Stimulated activated memory B cell treated with anti-CD40 and anti-IgM and Interleukin-4, amounts not matched to agents 10 μg/mL and 1 μg/mL and 100 μg/mL, for 72 hours (primary cell): ENCODE data around the gene DUSP11.

Source experiments
- ATAC-seq: fragments of 150-1000 bp; cut with Tn5 transposase; 2 replicates; pipeline ENCODE4 v1.10.0; 2021
- H3K27ac Mint-ChIP-seq: one replicate; pipeline ENCODE4 v1.8.0; 2022; ENCODE audit warnings: mild to moderate bottlenecking, mixed read lengths
- H3K27me3 Mint-ChIP-seq: one replicate; pipeline ENCODE4 v1.8.0; 2022; ENCODE audit warnings: mixed read lengths
- H3K36me3 Mint-ChIP-seq: one replicate; pipeline ENCODE4 v1.8.0; 2022; ENCODE audit warnings: mixed read lengths
- H3K4me1 Mint-ChIP-seq: one replicate; pipeline ENCODE4 v1.8.0; 2022; ENCODE audit warnings: mixed read lengths
- H3K4me3 Mint-ChIP-seq: one replicate; pipeline ENCODE4 v1.8.0; 2022; ENCODE audit warnings: mild to moderate bottlenecking, moderate library complexity, mixed read lengths
- H3K9me3 Mint-ChIP-seq: one replicate; pipeline ENCODE4 v1.8.0; 2022; ENCODE audit warnings: mixed read lengths

The DUSP11 gene

GRCh38 chr2:73779467-73780236 is at the start of gene DUSP11:
TSS of gene DUSP11 (minus strand) at chr2:73780103. CDS start at chr2:73779974, 129 bp downstream.
- H3K27ac Mint-ChIP-seq, result peak within 1 kb of the TSS; percentile 87
- peaks cover 18% of the 10 kb centered on the region for H3K4me1 Mint-ChIP-seq
- H3K27me3 Mint-ChIP-seq, result no peaks in the 10 kb centered on the region
- peak within 1 kb of the TSS; percentile 92 for H3K4me3 Mint-ChIP-seq
- no peaks in the 10 kb centered on the region for H3K9me3 Mint-ChIP-seq
- peaks cover 4% of the 10 kb centered on the region for H3K36me3 Mint-ChIP-seq
- ATAC-seq, result peak; percentile 100

GRCh38 chr2:73828818-73829570 is 49.1 kb upstream of the DUSP11 start, which contains the start of gene STAMBP:
TSS of gene STAMBP (plus strand) at chr2:73828961. CDS start at chr2:73830857, 1,896 bp downstream.
- peak; percentile 98 for ATAC-seq
- Mint-ChIP-seq H3K4me1 (peaks cover 44% of the 10 kb centered on the region), H3K27ac (peak within 1 kb of the TSS; percentile 89), H3K27me3 (no peaks in the 10 kb centered on the region), H3K9me3 (no peaks in the 10 kb centered on the region), H3K36me3 (peaks cover 16% of the 10 kb centered on the region), H3K4me3 (peak within 1 kb of the TSS; percentile 99)

- Mint-ChIP-seq H3K36me3 (peaks cover 16% of the 10 kb centered on the region), H3K27me3 (no peaks in the 10 kb centered on the region), H3K9me3 (no peaks in the 10 kb centered on the region), H3K4me3 (peak overlapping the region; percentile 99), H3K4me1 (peaks cover 46% of the 10 kb centered on the region), H3K27ac (peak overlapping the region; percentile 89)
- ATAC-seq, result no peak
Observed at GRCh38 chr2:73828389-73828817, 48.5 kb upstream of the DUSP11 start.

- H3K36me3 Mint-ChIP-seq, result peaks cover 13% of the 10 kb centered on the region
- peak overlapping the region; percentile 89 for H3K27ac Mint-ChIP-seq
- no peak for ATAC-seq
- H3K27me3 Mint-ChIP-seq, result no peaks in the 10 kb centered on the region
- peaks cover 50% of the 10 kb centered on the region for H3K4me1 Mint-ChIP-seq
- H3K9me3 Mint-ChIP-seq, result no peaks in the 10 kb centered on the region
- peak overlapping the region; percentile 99 for H3K4me3 Mint-ChIP-seq
Observed at GRCh38 chr2:73827660-73828388, 47.9 kb upstream of the DUSP11 start.

GRCh38 chr2:73827018-73827417 is 47.1 kb upstream of the DUSP11 start:
- Mint-ChIP-seq H3K4me1 (peaks cover 52% of the 10 kb centered on the region), H3K9me3 (no peaks in the 10 kb centered on the region), H3K36me3 (peaks cover 5% of the 10 kb centered on the region), H3K27ac (peak overlapping the region; percentile 89), H3K4me3 (peak overlapping the region; percentile 64), H3K27me3 (no peaks in the 10 kb centered on the region)
- no peak for ATAC-seq

GRCh38 chr2:73825408-73825807 is 45.5 kb upstream of the DUSP11 start:
- Mint-ChIP-seq H3K36me3 (no peaks in the 10 kb centered on the region), H3K27me3 (no peaks in the 10 kb centered on the region), H3K9me3 (no peaks in the 10 kb centered on the region), H3K27ac (peak overlapping the region; percentile 13), H3K4me1 (peaks cover 61% of the 10 kb centered on the region), H3K4me3 (no peak overlapping the region)
- ATAC-seq, result no peak

GRCh38 chr2:73823916-73824523 is 44.1 kb upstream of the DUSP11 start:
- Mint-ChIP-seq H3K36me3 (no peaks in the 10 kb centered on the region), H3K27ac (no peak overlapping the region), H3K4me1 (peaks cover 48% of the 10 kb centered on the region), H3K4me3 (no peak overlapping the region), H3K9me3 (no peaks in the 10 kb centered on the region), H3K27me3 (no peaks in the 10 kb centered on the region)
- ATAC-seq, result no peak

DNA sequence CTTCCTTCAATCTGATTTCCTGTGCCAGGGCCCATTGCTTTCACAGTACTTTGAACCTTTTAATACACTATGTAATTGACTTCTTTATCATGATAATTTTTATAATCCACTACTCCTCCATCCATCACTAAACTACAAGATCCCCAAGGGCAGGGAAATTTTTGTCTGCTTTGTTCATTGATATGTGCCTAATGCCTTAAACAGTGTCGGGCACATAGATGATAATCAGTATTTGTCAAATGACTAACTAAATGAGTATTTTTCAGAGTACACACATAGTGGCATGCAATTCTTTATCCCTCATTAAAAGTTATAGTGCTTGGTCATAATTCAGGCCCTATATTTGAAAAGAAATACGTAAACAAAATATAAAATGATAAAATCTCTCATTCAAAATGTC is 43.5 kb upstream of the DUSP11 start:
- H3K4me1 Mint-ChIP-seq, result peaks cover 43% of the 10 kb centered on the region
- H3K27ac Mint-ChIP-seq, result peak overlapping the region; percentile 22
- no peaks in the 10 kb centered on the region for H3K9me3 Mint-ChIP-seq
- ATAC-seq, result no peak
- no peak overlapping the region for H3K4me3 Mint-ChIP-seq
- H3K27me3 Mint-ChIP-seq, result no peaks in the 10 kb centered on the region
- no peaks in the 10 kb centered on the region for H3K36me3 Mint-ChIP-seq

DNA sequence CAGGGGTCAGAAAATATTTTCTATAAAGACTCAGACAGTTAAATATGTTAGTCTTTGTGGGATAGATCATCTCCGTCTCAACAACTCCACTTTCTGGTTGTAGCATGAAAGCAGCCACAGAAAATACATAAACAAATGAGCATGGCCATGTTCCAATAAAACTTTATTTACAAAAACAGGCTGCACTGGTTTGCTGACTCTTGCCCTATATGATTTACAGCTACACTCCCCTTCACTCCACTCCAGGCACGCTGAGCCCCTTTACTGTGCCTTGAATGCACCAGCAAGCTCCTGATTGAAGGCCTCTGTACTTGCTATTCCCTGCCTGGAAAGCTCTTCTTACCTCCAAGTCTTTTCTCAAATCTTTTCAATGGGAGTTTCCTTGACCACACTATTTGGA is 43.1 kb upstream of the DUSP11 start:
- Mint-ChIP-seq H3K27me3 (no peaks in the 10 kb centered on the region), H3K36me3 (no peaks in the 10 kb centered on the region), H3K4me3 (no peak overlapping the region), H3K27ac (peak overlapping the region; percentile 22), H3K9me3 (no peaks in the 10 kb centered on the region), H3K4me1 (peaks cover 42% of the 10 kb centered on the region)
- ATAC-seq, result no peak

DNA sequence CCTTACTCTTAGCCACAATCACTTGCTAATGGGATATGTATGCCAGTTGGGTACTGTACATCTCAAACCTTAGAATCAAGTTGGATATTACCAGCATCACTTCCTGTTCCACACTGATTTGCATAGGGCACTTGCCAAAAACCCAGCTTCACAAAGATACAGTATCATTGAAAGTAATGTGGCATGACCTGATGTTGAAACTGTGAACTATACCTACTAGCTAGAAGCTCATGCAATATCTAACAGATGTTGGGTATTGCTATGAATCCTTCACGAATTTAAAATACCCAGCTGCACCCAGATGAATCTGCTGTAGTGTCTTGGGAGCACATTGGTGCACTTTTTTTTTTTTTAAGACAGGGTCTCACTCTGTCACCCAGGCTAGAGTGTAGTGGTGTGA is 42.4 kb upstream of the DUSP11 start:
- Mint-ChIP-seq H3K4me3 (no peak overlapping the region), H3K4me1 (peaks cover 35% of the 10 kb centered on the region), H3K27me3 (no peaks in the 10 kb centered on the region), H3K9me3 (no peaks in the 10 kb centered on the region), H3K27ac (peak overlapping the region; percentile 84), H3K36me3 (no peaks in the 10 kb centered on the region)
- peak; percentile 69 for ATAC-seq

- Mint-ChIP-seq H3K36me3 (no peaks in the 10 kb centered on the region), H3K27me3 (no peaks in the 10 kb centered on the region), H3K9me3 (no peaks in the 10 kb centered on the region), H3K27ac (peak overlapping the region; percentile 84), H3K4me1 (peaks cover 35% of the 10 kb centered on the region), H3K4me3 (no peak overlapping the region)
- no peak for ATAC-seq
Observed at GRCh38 chr2:73821669-73822068, 41.8 kb upstream of the DUSP11 start.

DNA sequence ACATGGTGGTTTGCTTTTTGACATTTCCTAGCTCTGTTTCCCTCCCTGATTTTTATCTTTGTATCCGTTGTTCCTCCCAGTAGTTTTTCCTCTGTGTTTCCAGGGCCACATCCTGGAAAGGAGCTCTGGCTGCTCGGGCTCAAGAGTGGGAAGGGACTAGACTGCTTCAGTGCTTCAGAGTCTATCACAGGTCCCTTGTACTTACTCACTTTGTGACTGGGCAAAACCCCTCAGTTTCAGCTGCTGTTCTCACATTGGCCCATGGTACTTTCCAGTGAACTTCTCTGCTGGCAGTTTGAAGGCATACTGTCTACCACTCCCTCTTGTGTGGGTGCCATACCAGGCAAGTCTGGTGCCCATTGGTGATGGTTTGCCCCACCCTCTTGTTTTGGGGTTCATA is 41.3 kb upstream of the DUSP11 start:
- no peaks in the 10 kb centered on the region for H3K36me3 Mint-ChIP-seq
- ATAC-seq, result peak; percentile 95
- H3K9me3 Mint-ChIP-seq, result no peaks in the 10 kb centered on the region
- H3K27ac Mint-ChIP-seq, result peak overlapping the region; percentile 84
- no peaks in the 10 kb centered on the region for H3K27me3 Mint-ChIP-seq
- peak overlapping the region; percentile 55 for H3K4me3 Mint-ChIP-seq
- peaks cover 35% of the 10 kb centered on the region for H3K4me1 Mint-ChIP-seq

DNA sequence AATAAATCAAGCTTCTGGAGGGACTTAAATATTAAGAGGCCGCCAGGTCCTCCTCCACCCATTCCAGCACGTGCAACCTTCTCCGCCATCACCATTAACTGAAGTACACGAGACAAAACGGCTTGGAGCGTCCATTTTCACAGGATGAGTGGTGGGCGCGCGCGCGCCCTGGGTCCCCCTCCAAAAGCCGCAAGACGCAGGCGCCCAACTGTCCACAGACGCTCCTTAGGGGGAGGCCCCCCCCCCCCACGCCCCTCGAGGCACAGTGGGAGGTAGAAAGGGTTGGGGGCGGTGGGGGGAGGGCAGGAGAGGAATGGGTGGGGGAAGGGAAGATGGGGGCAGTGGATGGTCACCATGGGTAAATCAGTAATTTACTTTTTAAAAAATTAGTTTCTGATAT is 38.4 kb upstream of the DUSP11 start:
- ATAC-seq, result no peak
- Mint-ChIP-seq H3K4me3 (no peak overlapping the region), H3K4me1 (peaks cover 28% of the 10 kb centered on the region), H3K36me3 (no peaks in the 10 kb centered on the region), H3K27ac (no peak overlapping the region), H3K27me3 (no peaks in the 10 kb centered on the region), H3K9me3 (no peaks in the 10 kb centered on the region)

DNA sequence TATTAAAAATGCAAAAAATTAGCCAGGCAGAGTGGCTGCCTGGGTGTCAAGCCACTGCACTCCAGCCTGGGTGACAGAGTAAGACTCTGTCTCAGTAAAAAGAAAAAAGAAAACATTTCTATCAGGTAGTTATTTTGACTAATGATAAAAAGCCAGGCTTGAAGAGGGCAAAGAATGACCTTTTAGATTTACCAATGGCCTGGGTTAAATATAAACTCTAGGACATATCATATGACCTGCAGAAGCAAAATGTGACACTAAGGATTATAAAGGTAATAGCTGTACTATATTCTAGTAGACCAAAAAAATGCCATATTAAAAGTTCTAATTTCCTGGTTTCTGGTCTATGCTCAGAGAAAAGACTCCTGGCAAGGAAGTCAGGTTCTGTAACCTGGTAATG is 32.7 kb upstream of the DUSP11 start:
- Mint-ChIP-seq H3K9me3 (no peaks in the 10 kb centered on the region), H3K4me3 (no peak overlapping the region), H3K27me3 (no peaks in the 10 kb centered on the region), H3K27ac (no peak overlapping the region), H3K4me1 (no peaks in the 10 kb centered on the region), H3K36me3 (no peaks in the 10 kb centered on the region)
- ATAC-seq, result no peak

- no peak overlapping the region for H3K4me3 Mint-ChIP-seq
- no peaks in the 10 kb centered on the region for H3K4me1 Mint-ChIP-seq
- H3K27ac Mint-ChIP-seq, result no peak overlapping the region
- no peaks in the 10 kb centered on the region for H3K36me3 Mint-ChIP-seq
- H3K9me3 Mint-ChIP-seq, result no peaks in the 10 kb centered on the region
- no peaks in the 10 kb centered on the region for H3K27me3 Mint-ChIP-seq
- no peak for ATAC-seq
Observed at GRCh38 chr2:73811878-73812277, 32.0 kb upstream of the DUSP11 start.
